Panc1 (cell line): Measurements from ENCODE around the gene LGR4. TPM values are rescaled to one million over a fixed set of nuclear protein-coding genes. Genes with fewer than 3 reads are reported as not detected.

ENCODE experiments used
- ATAC-seq: fragments of 200-7000 bp; cut with Tn5 transposase; 2 replicates; pipeline ENCODE4 v1.9.1; 2020; ENCODE audit warnings: mild to moderate bottlenecking, moderate library complexity
- BruUV-seq: library from RNA; stranded (reverse); fragments of 400-500 nt; replicated peaks from 2 replicates; lab custom pipeline; 2021; lab: Mats Ljungman, UMichigan
- CTCF ChIA-PET: fragments of 300-600 bp; sonication (Branson Sonifier 250); formaldehyde crosslinking; loops from one replicate; lab custom pipeline; 2022; ENCODE audit warnings: antibody characterized with exemption; lab: Charles Lee
- POLR2A ChIA-PET: fragments of 300-600 bp; sonication (Branson Sonifier 250); formaldehyde crosslinking; loops from one replicate; lab custom pipeline; 2022; ENCODE audit warnings: antibody characterized with exemption; lab: Charles Lee
- DNase-seq: peaks from one replicate; pipeline ENCODE4 v3.0.0-alpha.2; 2010; ENCODE audit warnings: low read depth, low spot score
- H3K27ac ChIP-seq: 2 replicates; pipeline ENCODE4 v1.5.1; 2011; ENCODE audit warnings: mild to moderate bottlenecking, low read length, inconsistent platforms
- H3K27me3 ChIP-seq: fragments of 200-500 bp; sonication (Bioruptor generic); 2 replicates; pipeline ENCODE4 v1.6.0; 2014; ENCODE audit warnings: low read length, inconsistent platforms; ENCODE audit not compliant: control insufficient read depth, insufficient read depth
- H3K36me3 ChIP-seq: fragments of 200-500 bp; sonication (Bioruptor generic); 2 replicates; pipeline ENCODE4 v1.5.1; 2014; ENCODE audit warnings: inconsistent platforms, mild to moderate bottlenecking, low read length, moderate library complexity; ENCODE audit not compliant: control insufficient read depth, insufficient read depth
- H3K4me1 ChIP-seq: 2 replicates; pipeline ENCODE4 v1.5.1; 2011; ENCODE audit warnings: inconsistent platforms, mild to moderate bottlenecking, low read length, moderate library complexity; ENCODE audit not compliant: control insufficient read depth, insufficient read depth
- H3K4me3 ChIP-seq, 2 experiments: 2 replicates each; pipeline ENCODE4 v1.5.1; 2011 to 2012; ENCODE audit warnings: low read depth in 2 of 2, low read length in 2 of 2, mild to moderate bottlenecking in 2 of 2, inconsistent platforms in 1 of 2, moderate library complexity in 1 of 2
- H3K9me3 ChIP-seq: fragments of 200-500 bp; sonication (Bioruptor generic); 2 replicates; pipeline ENCODE4 v1.5.1; 2014; ENCODE audit warnings: low read depth, mild to moderate bottlenecking, inconsistent platforms, low read length, moderate library complexity; ENCODE audit not compliant: control insufficient read depth, insufficient read depth
- POLR2AphosphoS5 ChIP-seq: IDR thresholded peaks from 2 replicates; pipeline ENCODE4 v1.6.1; 2012; ENCODE audit warnings: mild to moderate bottlenecking, low read depth, low read length, moderate library complexity
- SIN3A ChIP-seq: IDR thresholded peaks from 2 replicates; pipeline ENCODE4 v1.6.1; 2012; ENCODE audit warnings: low read depth, mild to moderate bottlenecking, low read length, moderate library complexity, borderline replicate concordance; ENCODE audit not compliant: insufficient read depth
- TCF7L2 ChIP-seq: IDR thresholded peaks from 2 replicates; pipeline ENCODE4 v1.6.1; 2011; ENCODE audit warnings: mild to moderate bottlenecking, low read depth, low read length, inconsistent platforms
- in situ Hi-C: cut with HindIII; loops from 2 replicates; pipeline ENCODE4 v1.10.0; 2016; ENCODE audit warnings: low sequenced_read_pairs, low pct_unique_long_range_greater_than_20kb
- intact Hi-C: fragments of 100-400 bp; cut with micrococcal nuclease; formaldehyde crosslinking; loops from one replicate; pipeline ENCODE4 v1.10.0; 2022; ENCODE audit not compliant: unreplicated experiment
- total RNA-seq: library from RNA; stranded (reverse); gene quantifications from one replicate; pipeline ENCODE4 v1.2.1, GENCODE V29; 2021; ENCODE audit not compliant: unreplicated experiment
- TF ChIP-seq, protein P1 (sequence below): fragments of 450-650 bp; IDR thresholded peaks from 2 replicates; pipeline ENCODE4 v1.5.1; 2017; ENCODE audit warnings: mild to moderate bottlenecking
- TF ChIP-seq, protein P2 (sequence below), 2 experiments: IDR thresholded peaks; 2 replicates each; pipeline ENCODE4 v1.6.1; 2011 to 2012; ENCODE audit warnings: low read depth in 2 of 2, control low read depth in 1 of 2, low read length in 1 of 2, mild to moderate bottlenecking in 1 of 2, moderate library complexity in 1 of 2; ENCODE audit not compliant: insufficient read depth in 1 of 2

LGR4 gene
- total RNA-seq, 1 experiment from 2014 or later = 61.8 TPM

DNA sequence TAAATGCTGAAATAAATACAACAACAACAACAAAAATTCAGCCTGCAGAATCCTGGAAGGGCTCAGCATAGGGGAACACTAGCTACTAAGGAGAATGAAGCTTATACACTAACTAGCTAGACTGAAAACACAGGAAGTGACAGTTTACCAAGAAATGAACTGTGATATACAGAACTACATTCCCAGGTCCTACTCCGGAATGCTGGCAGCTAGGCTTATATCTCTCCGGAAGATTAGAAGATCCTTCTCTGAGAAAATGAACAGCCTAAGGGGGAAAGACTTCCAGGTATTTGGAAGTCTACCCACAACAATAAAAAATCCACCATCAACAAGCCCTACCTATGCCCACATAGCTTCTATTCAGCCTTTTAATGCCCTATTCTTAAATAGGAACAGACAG is 140.6 kb downstream of the LGR4 start:
- intact Hi-C loops = no loop called here
- BruUV-seq = no TSS peak
- ChIA-PET CTCF (no interaction called here), POLR2A (no interaction called here)
- no peak; the same call in 1 of the 2 replicates for ATAC-seq
- no peak for TF ChIP-seq POLR2AphosphoS5
- TF ChIP-seq SIN3A = no peak
- TF ChIP-seq, protein P1, sequence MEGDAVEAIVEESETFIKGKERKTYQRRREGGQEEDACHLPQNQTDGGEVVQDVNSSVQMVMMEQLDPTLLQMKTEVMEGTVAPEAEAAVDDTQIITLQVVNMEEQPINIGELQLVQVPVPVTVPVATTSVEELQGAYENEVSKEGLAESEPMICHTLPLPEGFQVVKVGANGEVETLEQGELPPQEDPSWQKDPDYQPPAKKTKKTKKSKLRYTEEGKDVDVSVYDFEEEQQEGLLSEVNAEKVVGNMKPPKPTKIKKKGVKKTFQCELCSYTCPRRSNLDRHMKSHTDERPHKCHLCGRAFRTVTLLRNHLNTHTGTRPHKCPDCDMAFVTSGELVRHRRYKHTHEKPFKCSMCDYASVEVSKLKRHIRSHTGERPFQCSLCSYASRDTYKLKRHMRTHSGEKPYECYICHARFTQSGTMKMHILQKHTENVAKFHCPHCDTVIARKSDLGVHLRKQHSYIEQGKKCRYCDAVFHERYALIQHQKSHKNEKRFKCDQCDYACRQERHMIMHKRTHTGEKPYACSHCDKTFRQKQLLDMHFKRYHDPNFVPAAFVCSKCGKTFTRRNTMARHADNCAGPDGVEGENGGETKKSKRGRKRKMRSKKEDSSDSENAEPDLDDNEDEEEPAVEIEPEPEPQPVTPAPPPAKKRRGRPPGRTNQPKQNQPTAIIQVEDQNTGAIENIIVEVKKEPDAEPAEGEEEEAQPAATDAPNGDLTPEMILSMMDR = no peak
- TF ChIP-seq TCF7L2 = no peak
- TF ChIP-seq, protein P2, sequence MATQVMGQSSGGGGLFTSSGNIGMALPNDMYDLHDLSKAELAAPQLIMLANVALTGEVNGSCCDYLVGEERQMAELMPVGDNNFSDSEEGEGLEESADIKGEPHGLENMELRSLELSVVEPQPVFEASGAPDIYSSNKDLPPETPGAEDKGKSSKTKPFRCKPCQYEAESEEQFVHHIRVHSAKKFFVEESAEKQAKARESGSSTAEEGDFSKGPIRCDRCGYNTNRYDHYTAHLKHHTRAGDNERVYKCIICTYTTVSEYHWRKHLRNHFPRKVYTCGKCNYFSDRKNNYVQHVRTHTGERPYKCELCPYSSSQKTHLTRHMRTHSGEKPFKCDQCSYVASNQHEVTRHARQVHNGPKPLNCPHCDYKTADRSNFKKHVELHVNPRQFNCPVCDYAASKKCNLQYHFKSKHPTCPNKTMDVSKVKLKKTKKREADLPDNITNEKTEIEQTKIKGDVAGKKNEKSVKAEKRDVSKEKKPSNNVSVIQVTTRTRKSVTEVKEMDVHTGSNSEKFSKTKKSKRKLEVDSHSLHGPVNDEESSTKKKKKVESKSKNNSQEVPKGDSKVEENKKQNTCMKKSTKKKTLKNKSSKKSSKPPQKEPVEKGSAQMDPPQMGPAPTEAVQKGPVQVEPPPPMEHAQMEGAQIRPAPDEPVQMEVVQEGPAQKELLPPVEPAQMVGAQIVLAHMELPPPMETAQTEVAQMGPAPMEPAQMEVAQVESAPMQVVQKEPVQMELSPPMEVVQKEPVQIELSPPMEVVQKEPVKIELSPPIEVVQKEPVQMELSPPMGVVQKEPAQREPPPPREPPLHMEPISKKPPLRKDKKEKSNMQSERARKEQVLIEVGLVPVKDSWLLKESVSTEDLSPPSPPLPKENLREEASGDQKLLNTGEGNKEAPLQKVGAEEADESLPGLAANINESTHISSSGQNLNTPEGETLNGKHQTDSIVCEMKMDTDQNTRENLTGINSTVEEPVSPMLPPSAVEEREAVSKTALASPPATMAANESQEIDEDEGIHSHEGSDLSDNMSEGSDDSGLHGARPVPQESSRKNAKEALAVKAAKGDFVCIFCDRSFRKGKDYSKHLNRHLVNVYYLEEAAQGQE (IDR thresholded peaks at IDR 0.05; ENCODE audit: insufficient read depth in 1 of 2, low read depth in 2 of 2, low read length in 1 of 2) = no peak
- Histone ChIP-seq H3K9me3 (no peaks in the 10 kb centered on the region), H3K36me3 (0 out of 2 replicates have a peak, but pooled peaks cover 2% of the 10 kb centered on the region), H3K4me3 (no peak overlapping the region), H3K4me1 (peaks cover 4% of the 10 kb centered on the region; the same call in 1 of the 2 replicates), H3K27me3 (no peaks in the 10 kb centered on the region), H3K27ac (peak overlapping the region; percentile 20; the same call in 1 of the 2 replicates)
- DNase-seq = no peak
- in situ Hi-C loops = no loop called here

DNA sequence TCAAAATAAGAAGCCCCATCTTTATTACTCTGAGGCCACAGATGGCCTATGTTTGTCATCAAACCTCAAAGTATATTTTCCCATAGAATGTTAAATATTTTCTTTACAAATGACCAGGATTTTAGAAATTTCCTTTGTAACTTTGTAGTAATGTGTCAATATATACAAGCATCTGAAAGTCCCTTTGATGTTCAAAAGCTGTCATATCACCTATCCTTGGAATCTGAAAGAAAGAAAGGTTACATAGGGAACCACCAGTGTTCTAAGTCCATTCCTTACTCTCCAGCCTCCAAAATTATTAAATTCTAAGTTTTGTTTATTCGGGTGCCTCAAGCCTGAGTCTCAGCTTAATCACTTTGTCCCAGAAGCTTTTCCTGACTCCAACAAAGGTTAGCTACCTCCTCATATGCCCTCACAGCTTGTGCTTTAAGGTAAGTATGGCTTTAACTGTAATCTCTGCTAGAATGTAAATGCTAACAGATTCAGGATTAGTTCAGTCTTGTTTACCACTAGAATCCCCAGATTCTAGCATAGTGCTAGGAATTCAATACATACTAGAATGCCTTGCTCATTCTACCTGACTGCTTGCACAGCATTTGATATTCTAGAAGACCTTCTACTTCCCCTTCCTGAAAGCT is 141.8 kb downstream of the LGR4 start:
- ChIA-PET POLR2A (no interaction called here), CTCF (no interaction called here)
- no peaks in the 10 kb centered on the region for H3K9me3 ChIP-seq
- no peak for ATAC-seq
- TF ChIP-seq SIN3A (no peak), TCF7L2 (no peak), POLR2AphosphoS5 (no peak)
- TF ChIP-seq, protein P1 = no peak
- H3K4me3 ChIP-seq = no peak overlapping the region
- DNase-seq = no peak
- H3K4me1 ChIP-seq = peaks cover 4% of the 10 kb centered on the region; the same call in 1 of the 2 replicates
- H3K27me3 ChIP-seq = no peaks in the 10 kb centered on the region
- in situ Hi-C loops (no loop called here), intact Hi-C loops (no loop called here)
- no TSS peak for BruUV-seq
- H3K27ac ChIP-seq = peak overlapping the region; percentile 20; the same call in 1 of the 2 replicates
- no peaks in the 10 kb centered on the region for H3K36me3 ChIP-seq
